Peyer's patch (tissue), 4 donors: Measurements from ENCODE around the gene LCA5L. TPM values are rescaled to one million over a fixed set of nuclear protein-coding genes. Genes with fewer than 3 reads are reported as not detected.
"Not testable (repeated sequence)": the region's sequence is repeated elsewhere in the genome, so short reads cannot be mapped to it uniquely, and the experiment has no call there.

ENCODE experiments used
- DNase-seq, 3 donors: peaks; one replicate each; pipeline ENCODE4 v3.0.0-alpha.2; 2017 to 2019
- H3K27ac ChIP-seq, 4 donors: fragments of 200-600 bp; sonication (generic); one replicate each; pipeline ENCODE4 v1.5.1; 2016 to 2019
- H3K27me3 ChIP-seq, 2 donors: fragments of 200-600 bp; sonication (generic); one replicate each; pipeline ENCODE4 v1.5.1; 2019
- H3K36me3 ChIP-seq, 3 donors: fragments of 200-600 bp; sonication (generic); one replicate each; pipeline ENCODE4 v1.5.1; 2016 to 2019
- H3K4me1 ChIP-seq, 4 donors: fragments of 200-600 bp; sonication (generic); one replicate each; pipeline ENCODE4 v1.5.1; 2016 to 2019
- H3K4me3 ChIP-seq, 4 donors: fragments of 200-600 bp; sonication (generic); 1 replicate in 3 of 4; 2 replicates in 1 of 4; pipeline ENCODE4 v1.5.1; 2016 to 2019; ENCODE audit warnings: mild to moderate bottlenecking in 1 of 4
- H3K9me3 ChIP-seq, 4 donors: fragments of 200-600 bp; sonication (generic); one replicate each; pipeline ENCODE4 v1.5.1; 2016 to 2019; ENCODE audit warnings: mild to moderate bottlenecking in 1 of 4
- CTCF ChIP-seq, 6 experiments: fragments of 450-650 bp in 4 of 6; fragments of 200-600 bp in 2 of 6; sonication (generic) in 1 of 6; IDR thresholded peaks; one replicate each; pipeline ENCODE4 v1.5.1; 2017 to 2019; ENCODE audit warnings: antibody characterized with exemption in 6 of 6, mild to moderate bottlenecking in 3 of 6, moderate library complexity in 1 of 6
- POLR2A ChIP-seq, 2 donors: fragments of 450-650 bp; IDR thresholded peaks; one replicate each; pipeline ENCODE4 v1.5.1; 2017; ENCODE audit warnings: antibody characterized with exemption in 2 of 2, mild to moderate bottlenecking in 2 of 2, moderate library complexity in 2 of 2
- total RNA-seq, 4 donors: library from RNA; depleted of rRNA; stranded (reverse); fragments of >200 nt; gene quantifications; one replicate each; pipeline ENCODE4 v1.1.0, GENCODE V29; 2016

Gene LCA5L
- total RNA-seq, 4 donors from 2014 or later = 0.88 to 2.0 TPM; not detected in 2

GRCh38 chr21:39385299-39386145 lies 60.1 kb downstream of the LCA5L start:
- DNase-seq = peak; percentile 43 to 94 (median 90)
- H3K36me3 ChIP-seq = peaks cover 0 to 1% (median 0%) of the 10 kb centered on the region in 3 donors
- peaks cover 0 to 34% (median 5%) of the 10 kb centered on the region in 4 donors for H3K4me1 ChIP-seq
- H3K27me3 ChIP-seq = no peaks in the 10 kb centered on the region
- H3K9me3 ChIP-seq = no peaks in the 10 kb centered on the region
- H3K4me3 ChIP-seq = peak overlapping the region; percentile 16 to 43 (median 32)
- H3K27ac ChIP-seq = peak overlapping the region; percentile 42 to 78 (median 62)
- TF ChIP-seq POLR2A (IDR thresholded peaks at IDR 0.05) (peak; percentile 21 to 40), CTCF (IDR thresholded peaks at IDR 0.05) (peak in 1 of 6 experiments; percentile 6)

- no peak for DNase-seq
- TF ChIP-seq CTCF (IDR thresholded peaks at IDR 0.05) = no peak
- TF ChIP-seq POLR2A (IDR thresholded peaks at IDR 0.05) = no peak
- H3K27ac ChIP-seq = peak overlapping the region in 3 of 4 donors; percentile 42 to 78 (median 75)
Measured at GRCh38 chr21:39384674-39385298, 60.8 kb downstream of the LCA5L start.

GRCh38 chr21:39382096-39382495 lies 63.5 kb downstream of the LCA5L start:
- H3K27me3 ChIP-seq, H3K4me3 ChIP-seq, H3K9me3 ChIP-seq, H3K36me3 ChIP-seq, DNase-seq, H3K27ac ChIP-seq: not testable (repeated sequence)
- peaks cover 0 to 29% (median 5%) of the 10 kb centered on the region in 4 donors for H3K4me1 ChIP-seq

More at GRCh38 chr21:39384674-39385298, 60.8 kb downstream of the LCA5L start:
- Histone ChIP-seq H3K36me3 (no peaks in the 10 kb centered on the region), H3K9me3 (no peaks in the 10 kb centered on the region), H3K27me3 (no peaks in the 10 kb centered on the region), H3K4me3 (peak overlapping the region in 2 of 4 donors; percentile 39 to 43), H3K4me1 (peaks cover 0 to 36% (median 5%) of the 10 kb centered on the region in 4 donors)

GRCh38 chr21:39381009-39381408 lies 64.6 kb downstream of the LCA5L start:
- DNase-seq = no peak
- no peaks in the 10 kb centered on the region for H3K27me3 ChIP-seq
- H3K36me3 ChIP-seq = no peaks in the 10 kb centered on the region
- H3K4me3 ChIP-seq = peak overlapping the region; percentile 54 to 73 (median 64)
- H3K4me1 ChIP-seq = peaks cover 0 to 22% (median 3%) of the 10 kb centered on the region in 4 donors
- no peaks in the 10 kb centered on the region for H3K9me3 ChIP-seq
- H3K27ac ChIP-seq = peak overlapping the region; percentile 63 to 87 (median 80)
- no peak for TF ChIP-seq POLR2A (IDR thresholded peaks at IDR 0.05)
- TF ChIP-seq CTCF (IDR thresholded peaks at IDR 0.05) = no peak

- H3K4me3 ChIP-seq = peak overlapping the region; percentile 54 to 73 (median 64)
- peak overlapping the region; percentile 63 to 87 (median 80) for H3K27ac ChIP-seq
- peaks cover 0 to 22% (median 3%) of the 10 kb centered on the region in 4 donors for H3K4me1 ChIP-seq
- no peak for TF ChIP-seq CTCF (IDR thresholded peaks at IDR 0.05)
- TF ChIP-seq POLR2A (IDR thresholded peaks at IDR 0.05) = peak in 1 of 2 donors; percentile 64
- H3K27me3 ChIP-seq = no peaks in the 10 kb centered on the region
- no peaks in the 10 kb centered on the region for H3K9me3 ChIP-seq
- H3K36me3 ChIP-seq = no peaks in the 10 kb centered on the region
- DNase-seq = peak; percentile 84 to 97 (median 94)
Measured at GRCh38 chr21:39379986-39380891, 65.3 kb downstream of the LCA5L start.
